ENCODE data around the gene ESAM. TPM values are rescaled to one million over a fixed set of nuclear protein-coding genes. Genes with fewer than 3 reads are reported as not detected.

The ESAM gene
- polyA plus RNA-seq, 1 of the 3 experiments (the other 2 are of a cell fraction): 1.3 TPM

DNA sequence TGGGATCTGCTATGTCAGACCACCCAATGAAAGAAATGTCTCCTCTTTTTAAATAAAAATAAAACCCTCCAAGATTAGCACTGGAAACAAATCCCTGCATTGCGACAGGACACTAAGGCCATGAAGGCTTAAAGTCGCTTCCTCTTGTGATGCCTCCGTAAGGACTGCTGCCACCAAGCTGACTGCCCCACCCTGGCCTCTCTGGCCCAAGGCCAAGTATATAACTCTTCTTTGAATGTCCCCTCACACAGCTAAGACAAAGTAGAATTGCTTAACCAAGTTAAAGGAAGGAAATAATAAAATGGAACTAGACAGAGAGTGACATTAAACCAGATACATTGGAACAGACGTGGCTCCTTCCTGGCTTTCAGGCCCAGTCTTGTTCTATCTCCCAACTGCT, 29.9 kb downstream of the ESAM start:
- Histone ChIP-seq H3K27me3 (ENCODE audit: insufficient read depth) (no peaks in the 10 kb centered on the region), H4K20me1 (ENCODE audit: insufficient read depth) (no peaks in the 10 kb centered on the region)
- CTCF ChIA-PET: no interaction called here

More for the DNA sequence above, 29.9 kb downstream of the ESAM start:
- Histone ChIP-seq H3K27ac (ENCODE audit: low read depth in 2 of 2, low read length in 1 of 2) (no peak overlapping the region), H3K4me1 (ENCODE audit: control insufficient read depth in 1 of 2, insufficient read depth in 2 of 2, low read depth in 1 of 2, low read length in 1 of 2) (peaks cover 0 to 5% of the 10 kb centered on the region in 2 experiments; a peak in 1 of 4 replicates), H3K36me3 (replicated peaks in 1 of 2; ENCODE audit: control insufficient read depth in 1 of 2, insufficient read depth in 2 of 2, low read length in 1 of 2) (no peaks in the 10 kb centered on the region), H3F3A (replicated peaks; ENCODE audit: insufficient read depth) (no peaks in the 10 kb centered on the region), H2AFZ (ENCODE audit: low read depth) (no peak overlapping the region), H3K9ac (no peak overlapping the region), H3K4me2 (no peak overlapping the region), H3K79me2 (ENCODE audit: insufficient read depth) (no peaks in the 10 kb centered on the region), H3K9me2 (no peaks in the 10 kb centered on the region), H3K4me3 (ENCODE audit: low read depth in 2 of 2, low read length in 1 of 2) (no peak overlapping the region), H3K9me3 (no peaks in the 10 kb centered on the region)
- DNase-seq: no peak
- TF ChIP-seq, protein P1, sequence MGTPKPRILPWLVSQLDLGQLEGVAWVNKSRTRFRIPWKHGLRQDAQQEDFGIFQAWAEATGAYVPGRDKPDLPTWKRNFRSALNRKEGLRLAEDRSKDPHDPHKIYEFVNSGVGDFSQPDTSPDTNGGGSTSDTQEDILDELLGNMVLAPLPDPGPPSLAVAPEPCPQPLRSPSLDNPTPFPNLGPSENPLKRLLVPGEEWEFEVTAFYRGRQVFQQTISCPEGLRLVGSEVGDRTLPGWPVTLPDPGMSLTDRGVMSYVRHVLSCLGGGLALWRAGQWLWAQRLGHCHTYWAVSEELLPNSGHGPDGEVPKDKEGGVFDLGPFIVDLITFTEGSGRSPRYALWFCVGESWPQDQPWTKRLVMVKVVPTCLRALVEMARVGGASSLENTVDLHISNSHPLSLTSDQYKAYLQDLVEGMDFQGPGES (IDR thresholded peaks at IDR 0.05; ENCODE audit: low read depth, low read length): no peak
- TF ChIP-seq GATA2 (CRISPR knock-in tag; IDR thresholded peaks at IDR 0.05): no peak
- TF ChIP-seq SIN3A (IDR thresholded peaks at IDR 0.05; ENCODE audit: borderline replicate concordance, low read depth, low read length): no peak
- no peak for TF ChIP-seq MXI1 (IDR thresholded peaks at IDR 0.05; ENCODE audit: low read depth, low read length)
- no peak for TF ChIP-seq RAD21 (IDR thresholded peaks at IDR 0.05; ENCODE audit: low read length)
- TF ChIP-seq TCF12 (IDR thresholded peaks at IDR 0.05): no peak
- no peak for TF ChIP-seq FOXJ3 (CRISPR knock-in tag; IDR thresholded peaks at IDR 0.05)
- TF ChIP-seq JUND (IDR thresholded peaks at IDR 0.05): no peak
- TF ChIP-seq FOXM1 (IDR thresholded peaks at IDR 0.05; ENCODE audit: low read depth): no peak
- TF ChIP-seq, protein P2, sequence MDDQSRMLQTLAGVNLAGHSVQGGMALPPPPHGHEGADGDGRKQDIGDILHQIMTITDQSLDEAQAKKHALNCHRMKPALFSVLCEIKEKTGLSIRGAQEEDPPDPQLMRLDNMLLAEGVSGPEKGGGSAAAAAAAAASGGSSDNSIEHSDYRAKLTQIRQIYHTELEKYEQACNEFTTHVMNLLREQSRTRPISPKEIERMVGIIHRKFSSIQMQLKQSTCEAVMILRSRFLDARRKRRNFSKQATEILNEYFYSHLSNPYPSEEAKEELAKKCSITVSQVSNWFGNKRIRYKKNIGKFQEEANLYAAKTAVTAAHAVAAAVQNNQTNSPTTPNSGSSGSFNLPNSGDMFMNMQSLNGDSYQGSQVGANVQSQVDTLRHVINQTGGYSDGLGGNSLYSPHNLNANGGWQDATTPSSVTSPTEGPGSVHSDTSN (IDR thresholded peaks at IDR 0.05): no peak
- TF ChIP-seq, protein P3, sequence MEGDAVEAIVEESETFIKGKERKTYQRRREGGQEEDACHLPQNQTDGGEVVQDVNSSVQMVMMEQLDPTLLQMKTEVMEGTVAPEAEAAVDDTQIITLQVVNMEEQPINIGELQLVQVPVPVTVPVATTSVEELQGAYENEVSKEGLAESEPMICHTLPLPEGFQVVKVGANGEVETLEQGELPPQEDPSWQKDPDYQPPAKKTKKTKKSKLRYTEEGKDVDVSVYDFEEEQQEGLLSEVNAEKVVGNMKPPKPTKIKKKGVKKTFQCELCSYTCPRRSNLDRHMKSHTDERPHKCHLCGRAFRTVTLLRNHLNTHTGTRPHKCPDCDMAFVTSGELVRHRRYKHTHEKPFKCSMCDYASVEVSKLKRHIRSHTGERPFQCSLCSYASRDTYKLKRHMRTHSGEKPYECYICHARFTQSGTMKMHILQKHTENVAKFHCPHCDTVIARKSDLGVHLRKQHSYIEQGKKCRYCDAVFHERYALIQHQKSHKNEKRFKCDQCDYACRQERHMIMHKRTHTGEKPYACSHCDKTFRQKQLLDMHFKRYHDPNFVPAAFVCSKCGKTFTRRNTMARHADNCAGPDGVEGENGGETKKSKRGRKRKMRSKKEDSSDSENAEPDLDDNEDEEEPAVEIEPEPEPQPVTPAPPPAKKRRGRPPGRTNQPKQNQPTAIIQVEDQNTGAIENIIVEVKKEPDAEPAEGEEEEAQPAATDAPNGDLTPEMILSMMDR (IDR thresholded peaks at IDR 0.05): no peak
- no peak for TF ChIP-seq TAF1 (IDR thresholded peaks at IDR 0.05; ENCODE audit: borderline replicate concordance, low read depth, low read length)
- no peak for TF ChIP-seq FOSL2 (IDR thresholded peaks at IDR 0.05; ENCODE audit: borderline replicate concordance, low read depth)
- TF ChIP-seq RFX5 (IDR thresholded peaks at IDR 0.05; ENCODE audit: low read length): no peak
- no peak for TF ChIP-seq MEF2A (IDR thresholded peaks at IDR 0.05; ENCODE audit: borderline replicate concordance, low read depth)
- TF ChIP-seq EZH2phosphoT487 (IDR thresholded peaks at IDR 0.05; ENCODE audit: borderline replicate concordance, low read depth): no peak
- TF ChIP-seq, protein P4, sequence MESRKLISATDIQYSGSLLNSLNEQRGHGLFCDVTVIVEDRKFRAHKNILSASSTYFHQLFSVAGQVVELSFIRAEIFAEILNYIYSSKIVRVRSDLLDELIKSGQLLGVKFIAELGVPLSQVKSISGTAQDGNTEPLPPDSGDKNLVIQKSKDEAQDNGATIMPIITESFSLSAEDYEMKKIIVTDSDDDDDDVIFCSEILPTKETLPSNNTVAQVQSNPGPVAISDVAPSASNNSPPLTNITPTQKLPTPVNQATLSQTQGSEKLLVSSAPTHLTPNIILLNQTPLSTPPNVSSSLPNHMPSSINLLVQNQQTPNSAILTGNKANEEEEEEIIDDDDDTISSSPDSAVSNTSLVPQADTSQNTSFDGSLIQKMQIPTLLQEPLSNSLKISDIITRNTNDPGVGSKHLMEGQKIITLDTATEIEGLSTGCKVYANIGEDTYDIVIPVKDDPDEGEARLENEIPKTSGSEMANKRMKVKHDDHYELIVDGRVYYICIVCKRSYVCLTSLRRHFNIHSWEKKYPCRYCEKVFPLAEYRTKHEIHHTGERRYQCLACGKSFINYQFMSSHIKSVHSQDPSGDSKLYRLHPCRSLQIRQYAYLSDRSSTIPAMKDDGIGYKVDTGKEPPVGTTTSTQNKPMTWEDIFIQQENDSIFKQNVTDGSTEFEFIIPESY (IDR thresholded peaks at IDR 0.05; ENCODE audit: borderline replicate concordance, low read depth): no peak
- no peak for TF ChIP-seq EP300 (IDR thresholded peaks at IDR 0.05; ENCODE audit: borderline replicate concordance in 1 of 2, low read depth in 1 of 2, low read length in 1 of 2)
- POLR2A ChIA-PET: no interaction called here
- WGBS (ENCODE audit: low lambda C conversion rate): 80% methylated on average over 4 of the region's 4 CpGs
